GM18498 (cell line): ENCODE results near the gene CACNA1A.
"Not testable (repeated sequence)": the region's sequence is repeated elsewhere in the genome, so short reads cannot be mapped to it uniquely, and the experiment has no call there.

Experiments
- ATAC-seq: cut with Tn5 transposase; IDR thresholded peaks from one replicate; pipeline ENCODE4 v1.9.1; 2021; ENCODE audit warnings: mild to moderate bottlenecking, moderate library complexity; ENCODE audit not compliant: unreplicated experiment

The CACNA1A gene

DNA sequence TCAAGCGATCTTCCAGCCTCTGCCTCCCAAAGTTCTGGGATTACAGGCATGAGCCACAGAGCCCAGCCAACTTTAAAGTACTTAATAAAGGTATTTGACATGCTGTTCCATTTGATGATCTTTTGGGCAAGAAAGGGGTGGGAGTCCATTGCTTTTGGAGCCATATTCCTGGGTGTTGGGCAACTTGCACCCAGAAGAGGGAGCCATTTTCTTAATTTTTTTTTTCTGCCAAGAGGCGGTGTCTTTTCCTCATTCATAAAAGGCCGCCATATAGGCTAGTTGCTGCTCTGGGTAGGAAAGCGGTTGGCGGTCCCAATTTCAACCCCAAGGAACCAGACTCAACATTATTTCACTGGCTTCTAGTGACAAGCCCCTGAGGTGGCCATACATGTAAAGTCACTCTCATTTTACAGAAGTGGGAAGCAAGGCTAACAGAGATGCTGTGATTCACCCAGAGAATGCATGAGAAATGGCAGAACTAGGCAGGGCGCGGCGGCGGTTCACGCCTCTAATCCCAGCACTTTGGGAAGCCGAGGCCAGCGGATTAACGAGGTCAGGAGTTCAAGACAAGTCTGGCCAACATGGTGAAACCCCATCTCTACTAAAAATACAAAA, 139.6 kb downstream of the CACNA1A start:
- ATAC-seq = no peak

DNA sequence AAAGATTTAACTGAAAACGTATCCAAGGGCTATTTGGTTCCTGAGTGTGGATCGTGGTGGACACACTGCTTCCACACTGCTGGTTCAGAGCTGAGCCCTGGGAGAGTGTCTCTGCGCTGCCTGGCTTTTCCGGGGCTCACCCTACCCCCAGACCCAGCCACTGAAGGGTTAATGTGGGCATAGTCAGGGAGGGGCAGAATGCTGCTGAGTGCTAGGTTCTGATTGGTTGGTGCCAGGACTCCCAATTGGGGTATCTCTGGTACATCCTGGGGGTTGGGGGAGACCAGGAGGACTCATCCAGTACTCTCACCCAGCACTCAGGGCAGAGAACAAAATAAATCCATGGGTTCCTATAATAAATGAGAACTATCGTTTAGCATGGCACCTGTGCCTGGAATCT, 142.3 kb downstream of the CACNA1A start:
- no peak for ATAC-seq

DNA sequence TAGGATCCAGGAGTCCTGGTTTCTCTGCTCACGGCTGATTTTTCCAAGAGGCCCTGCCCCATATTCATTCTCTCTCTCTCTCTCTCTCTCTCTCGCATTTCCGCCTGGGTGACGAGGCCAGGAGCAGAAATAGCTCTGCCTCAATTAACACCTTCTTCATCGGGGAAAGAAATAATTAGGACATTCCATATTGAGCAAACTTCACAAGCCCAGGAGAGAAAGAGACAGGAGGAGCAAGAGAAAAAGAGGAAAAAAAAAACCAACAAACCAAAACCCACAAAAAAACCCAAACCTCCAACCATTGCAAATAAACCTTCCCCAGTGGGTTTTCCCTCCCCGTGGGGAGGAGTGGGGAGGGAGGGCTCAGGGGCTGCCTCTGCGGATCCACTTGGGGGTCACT, 143.0 kb downstream of the CACNA1A start:
- no peak for ATAC-seq

DNA sequence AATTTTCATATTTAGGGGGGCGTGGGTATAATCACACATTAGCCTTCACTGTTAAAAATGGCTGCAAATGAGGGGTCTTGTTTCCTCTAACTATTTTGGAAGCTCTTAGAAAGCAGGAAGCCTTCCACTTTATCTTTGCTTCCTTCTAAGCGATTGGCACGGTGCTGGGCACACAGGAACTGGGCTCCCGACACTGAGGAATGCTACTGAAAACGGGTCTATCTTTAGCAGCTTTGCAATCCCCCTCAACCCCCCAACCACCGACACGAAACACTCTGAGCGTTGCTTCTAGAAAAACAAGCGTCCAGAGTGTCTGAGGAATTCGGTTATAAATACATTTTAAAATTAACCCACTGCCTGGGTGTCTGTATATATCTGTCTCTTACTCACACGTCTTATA, 143.6 kb downstream of the CACNA1A start:
- no peak for ATAC-seq

DNA sequence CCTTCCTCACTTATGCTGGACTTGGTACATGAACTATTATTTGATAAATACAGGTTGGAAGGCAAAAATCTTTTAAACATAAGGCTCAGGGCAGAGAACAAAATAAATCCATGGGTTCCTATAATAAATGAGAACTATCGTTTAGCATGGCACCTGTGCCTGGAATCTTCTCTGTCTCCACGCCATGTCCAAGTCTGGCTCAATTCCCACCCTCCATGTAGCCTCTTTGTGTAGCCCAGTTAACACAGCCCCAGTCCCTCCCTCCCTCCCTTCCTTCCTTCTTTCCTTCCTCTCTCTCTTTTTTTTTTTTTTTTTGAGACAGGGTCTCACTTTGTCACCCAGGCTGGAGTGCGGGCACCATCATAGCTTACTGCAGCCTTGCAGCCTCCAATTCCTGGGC, 144.6 kb downstream of the CACNA1A start:
- not testable (repeated sequence) for ATAC-seq

DNA sequence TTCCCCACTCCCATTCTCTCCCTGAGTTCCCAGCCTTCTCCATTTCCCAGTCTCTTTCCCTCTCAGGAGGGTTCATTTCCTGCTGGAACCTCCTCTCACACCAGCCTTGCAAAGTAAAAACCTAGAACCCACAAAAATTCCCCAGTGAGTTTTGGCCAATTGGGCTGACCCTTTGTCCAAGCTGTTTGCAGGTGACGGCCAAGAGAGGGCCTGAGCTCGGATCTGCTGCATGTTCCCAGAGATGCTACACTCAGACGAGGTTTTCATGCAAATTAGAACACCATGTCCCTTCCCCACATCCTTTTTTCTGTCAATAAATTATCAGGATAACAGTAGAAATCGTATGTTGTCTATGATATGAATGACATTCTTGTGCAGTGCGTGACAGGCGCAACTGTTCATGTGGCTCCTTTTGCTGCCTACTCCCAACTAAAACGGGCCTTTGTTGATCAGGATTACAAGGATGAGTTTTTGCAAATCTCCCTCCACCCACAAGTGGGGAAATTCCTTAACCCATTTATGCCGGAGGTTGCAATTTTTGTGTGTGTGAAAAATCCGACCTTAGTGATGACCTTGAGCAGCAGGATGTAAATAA, 149.5 kb downstream of the CACNA1A start:
- ATAC-seq = no peak

DNA sequence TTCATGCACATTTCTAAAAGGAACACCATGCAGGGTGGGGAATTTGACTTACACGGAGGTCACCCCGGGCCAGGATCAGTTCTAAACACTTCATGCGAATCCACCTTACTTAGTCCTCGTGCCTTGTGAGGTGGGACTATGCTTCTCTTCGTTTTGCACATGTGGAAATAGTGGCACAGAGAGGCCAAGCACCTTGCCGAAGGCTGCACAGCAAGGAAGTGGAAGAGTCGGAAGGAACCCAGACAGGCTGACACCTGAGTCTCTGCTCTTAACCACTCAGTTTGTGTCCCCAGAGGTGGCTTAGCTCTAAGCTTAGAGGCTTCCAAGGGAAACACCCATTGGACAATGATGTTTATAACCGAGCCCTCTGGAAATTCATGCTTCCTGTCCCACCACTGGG, 150.1 kb downstream of the CACNA1A start:
- ATAC-seq = no peak

DNA sequence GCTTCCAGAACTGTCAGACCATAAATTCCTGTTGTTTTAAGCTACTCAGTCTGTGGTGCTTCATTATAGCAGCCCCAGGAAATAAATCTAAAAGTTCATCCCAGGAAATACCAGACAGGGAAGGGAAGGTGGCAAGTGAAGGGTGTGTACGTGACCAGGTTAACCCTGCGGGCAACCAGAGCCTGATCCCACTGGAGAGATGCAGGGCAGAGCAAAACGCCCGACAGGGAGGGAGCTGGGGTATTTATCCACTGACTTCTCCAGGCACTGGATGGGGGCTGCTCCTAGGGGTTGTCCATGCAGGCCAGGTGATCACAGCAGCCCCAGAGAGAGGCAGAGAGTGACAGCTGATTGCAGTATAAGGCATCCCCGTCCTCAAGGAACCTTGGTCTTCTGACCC, 150.9 kb downstream of the CACNA1A start:
- no peak for ATAC-seq

DNA sequence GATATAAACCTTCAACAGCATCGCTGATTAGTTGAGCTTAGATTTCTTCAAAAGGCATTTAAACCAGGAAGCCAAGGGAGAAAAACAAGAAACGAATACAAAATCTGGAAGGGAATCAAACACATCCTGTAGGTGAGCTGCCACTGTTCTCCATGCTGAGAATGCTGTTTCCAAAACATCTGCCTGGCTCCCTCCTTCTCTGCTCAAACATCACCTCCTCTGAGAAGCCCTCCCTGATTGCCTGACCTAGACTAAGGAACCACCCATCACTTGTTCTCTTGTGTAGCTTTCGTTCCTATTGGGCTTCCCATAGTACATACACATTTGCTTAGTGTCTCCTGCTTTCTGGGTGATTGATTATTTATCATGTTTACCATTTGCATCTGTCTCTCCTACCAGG, 152.7 kb downstream of the CACNA1A start:
- no peak for ATAC-seq

DNA sequence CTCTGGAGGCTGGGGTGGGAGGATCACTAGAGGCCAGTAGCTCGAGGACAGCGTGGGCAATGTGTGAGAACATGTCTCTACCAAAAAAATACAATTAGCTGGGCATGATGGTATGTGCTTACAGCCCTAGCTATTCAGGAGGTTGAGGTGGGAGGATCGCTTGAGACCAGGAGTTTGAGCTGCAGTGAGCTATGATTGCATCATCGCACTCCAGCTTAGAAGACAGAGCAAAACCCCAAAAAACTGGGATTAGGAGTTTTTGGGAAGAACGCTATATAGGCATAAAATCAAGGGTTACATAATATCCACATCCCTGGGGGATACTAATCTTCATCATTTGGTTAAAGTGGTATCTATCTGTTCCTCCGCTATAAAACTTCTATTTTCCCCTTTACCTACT, 155.5 kb downstream of the CACNA1A start:
- no peak for ATAC-seq

DNA sequence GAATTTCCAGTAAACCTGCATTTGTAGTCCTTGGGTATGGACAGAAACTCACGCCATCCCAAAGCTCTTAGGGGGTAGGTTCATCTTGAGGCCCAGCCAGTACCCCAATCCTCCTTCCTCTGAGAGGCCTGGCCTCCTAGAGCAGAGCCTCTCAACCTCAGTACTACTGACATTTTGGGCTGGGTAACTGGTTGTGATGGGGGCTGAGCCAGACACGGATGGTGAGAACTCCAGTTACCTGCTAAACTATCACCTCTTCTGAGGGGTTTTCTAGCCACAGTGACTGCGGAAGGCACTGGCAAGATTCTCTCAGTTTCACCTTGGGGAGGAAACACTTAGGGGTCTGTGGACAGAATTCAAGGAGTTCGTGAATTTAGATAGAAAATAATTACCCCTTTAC, 156.2 kb downstream of the CACNA1A start:
- ATAC-seq = no peak

DNA sequence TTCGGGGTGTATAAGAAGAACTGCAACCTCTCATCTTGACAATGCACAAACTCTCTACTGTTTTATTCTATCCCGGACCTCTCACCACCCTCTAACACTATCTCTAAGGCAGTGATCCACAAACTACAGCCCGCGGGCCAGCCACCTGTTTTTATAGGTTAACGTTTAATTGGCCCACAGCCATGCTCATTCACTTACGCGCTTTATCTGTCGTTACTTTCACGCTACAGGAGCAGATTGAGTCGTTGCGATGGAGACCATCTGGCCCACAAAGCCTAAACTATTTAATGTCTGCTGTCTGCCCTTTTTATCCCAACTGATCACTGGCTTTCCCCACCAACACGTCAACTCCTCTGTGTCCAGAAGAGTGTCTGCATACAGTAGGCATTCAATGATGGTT, 158.9 kb downstream of the CACNA1A start:
- ATAC-seq = no peak

DNA sequence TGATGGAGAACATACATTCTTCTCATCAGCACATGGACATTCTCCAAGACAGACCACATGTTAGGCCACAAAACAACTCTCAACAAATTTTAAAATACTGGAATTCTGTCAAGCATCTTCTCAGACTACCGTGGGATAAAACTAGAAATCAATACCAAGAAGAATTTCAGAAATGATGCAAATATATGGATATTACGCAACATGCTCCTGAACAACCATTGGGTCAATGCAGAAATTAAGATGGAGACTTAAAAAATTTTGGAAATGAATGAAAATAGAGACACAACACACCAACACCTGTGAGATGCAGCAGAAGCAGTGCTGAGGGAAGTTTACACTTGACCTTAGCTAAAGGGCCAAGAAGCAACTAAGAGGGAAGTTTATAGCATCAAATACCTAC, 162.8 kb downstream of the CACNA1A start:
- no peak for ATAC-seq

DNA sequence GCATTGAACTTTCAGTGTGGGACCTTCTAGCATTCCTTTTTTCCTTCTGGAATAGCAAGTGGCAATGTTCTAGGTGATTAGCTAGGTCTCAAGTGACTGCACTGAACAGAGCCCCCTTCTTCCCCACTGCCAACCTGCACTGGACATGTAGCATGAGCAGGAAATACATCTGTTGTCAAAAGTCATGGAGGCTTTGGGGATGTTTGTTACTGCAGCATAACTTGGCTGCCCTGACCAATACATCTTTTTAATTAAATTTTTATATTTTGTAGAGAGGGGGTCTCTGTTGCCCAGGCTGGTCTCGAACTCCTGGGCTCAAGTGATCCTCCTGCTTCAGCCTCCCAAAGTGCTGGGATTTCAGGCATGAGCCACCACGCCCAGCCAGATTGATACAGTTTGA, 163.6 kb downstream of the CACNA1A start:
- no peak for ATAC-seq

DNA sequence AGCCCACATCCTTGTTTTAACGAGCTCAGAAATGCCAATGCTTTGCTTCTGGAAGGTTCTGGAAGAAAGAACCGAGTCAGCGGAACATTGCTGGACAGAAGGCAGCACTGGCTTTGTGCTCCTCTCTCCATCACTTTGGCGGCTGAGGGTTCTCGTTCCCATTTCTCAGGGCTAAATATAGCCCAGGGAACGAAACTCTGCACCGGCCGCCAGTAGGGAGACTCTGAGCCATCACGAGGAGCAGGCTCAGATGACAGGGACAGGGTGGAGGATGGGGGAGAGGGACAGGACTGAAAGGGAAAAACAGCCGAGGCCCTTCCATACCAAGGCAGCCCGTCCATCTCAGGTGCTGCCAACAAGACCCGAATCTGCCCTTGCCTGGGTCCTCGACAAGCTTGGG, 166.4 kb downstream of the CACNA1A start:
- ATAC-seq = no peak

DNA sequence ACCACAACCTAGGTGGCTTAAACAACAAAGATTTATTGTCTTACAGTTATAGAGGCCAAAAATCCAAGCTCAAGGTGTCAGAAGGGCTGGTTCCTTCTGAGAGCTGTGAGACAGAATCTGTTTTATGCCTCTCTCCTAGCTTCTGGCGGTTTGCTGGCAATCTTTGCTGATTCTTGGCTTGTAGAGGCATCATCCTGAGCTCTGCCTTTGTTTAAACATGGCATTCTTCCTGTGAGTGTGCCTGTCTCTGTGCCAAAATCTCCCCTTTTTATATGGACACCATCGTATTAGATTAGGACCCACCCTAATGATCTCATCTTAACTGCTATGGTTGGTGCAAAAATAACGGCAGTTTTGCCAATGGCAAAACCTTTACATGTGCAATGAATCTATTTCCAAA, 169.1 kb downstream of the CACNA1A start:
- ATAC-seq = no peak

DNA sequence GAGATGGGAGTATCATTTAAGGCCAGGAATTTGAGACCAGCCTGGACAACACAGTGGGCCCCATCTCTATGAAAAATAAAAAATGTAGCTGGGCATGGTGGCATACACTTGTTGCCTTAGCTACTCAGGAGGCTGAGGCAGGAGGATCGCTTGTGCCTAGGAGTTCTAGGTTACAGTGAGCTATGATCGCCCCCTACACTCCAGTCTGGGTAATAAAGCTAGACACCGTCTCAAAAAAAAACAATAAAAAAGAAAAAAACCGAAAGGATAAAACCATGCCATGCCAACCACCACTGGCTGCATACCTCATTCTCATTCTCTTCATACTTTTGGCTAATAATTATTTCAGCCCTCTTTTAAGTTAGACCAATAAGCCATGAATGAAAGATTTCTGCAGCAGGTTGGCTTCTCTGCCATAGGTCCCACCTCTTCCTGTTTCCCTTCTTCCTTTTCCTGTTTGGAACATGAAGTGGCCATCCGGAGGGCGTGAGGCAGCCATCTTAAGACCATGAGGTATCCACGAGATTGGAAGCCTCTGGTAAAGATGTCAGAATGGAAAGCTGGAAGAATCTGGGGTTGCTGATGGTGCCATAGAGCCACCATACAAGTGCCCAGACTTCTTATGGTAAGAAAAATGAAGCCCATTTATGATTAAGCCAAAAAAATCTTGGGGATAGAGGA, 171.3 kb downstream of the CACNA1A start:
- ATAC-seq = no peak

DNA sequence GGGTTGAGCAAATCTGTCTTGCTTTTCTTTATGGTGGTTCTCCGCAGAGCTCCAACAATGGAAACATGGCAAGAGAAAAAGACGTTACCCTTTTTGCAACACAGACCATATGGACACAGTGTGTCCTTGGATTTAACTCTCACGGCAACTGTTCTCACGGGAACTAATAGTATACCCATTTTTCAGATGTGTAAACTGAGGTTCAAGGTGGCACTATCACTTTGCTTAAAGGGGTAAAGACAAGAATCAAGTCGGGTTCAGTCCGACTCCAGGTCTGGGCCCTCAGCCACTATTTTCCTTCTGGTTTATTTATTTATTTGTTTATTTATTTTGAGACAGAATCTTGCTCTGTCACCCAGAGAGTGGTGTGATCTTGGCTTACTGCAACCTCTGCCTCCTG, 176.0 kb downstream of the CACNA1A start:
- no peak for ATAC-seq

DNA sequence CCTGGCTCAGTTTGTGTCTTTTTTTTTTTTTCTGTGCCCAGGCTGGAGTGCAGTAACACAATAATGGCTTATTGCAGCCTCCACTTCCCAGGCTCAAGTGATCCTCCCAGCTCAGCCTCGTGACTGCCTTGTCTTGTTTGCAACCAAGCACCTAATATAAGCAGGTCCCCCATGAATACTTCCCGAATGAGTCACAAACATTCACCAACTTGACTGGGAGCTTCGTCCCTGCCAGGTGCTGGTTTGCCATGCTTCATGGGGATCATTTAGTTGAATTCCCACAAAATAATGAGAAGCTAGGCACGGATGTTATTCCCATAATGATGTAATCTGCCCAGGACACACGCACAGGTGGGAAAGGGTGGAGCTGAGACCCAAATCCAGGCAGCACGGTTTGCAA, 176.5 kb downstream of the CACNA1A start:
- ATAC-seq = no peak

DNA sequence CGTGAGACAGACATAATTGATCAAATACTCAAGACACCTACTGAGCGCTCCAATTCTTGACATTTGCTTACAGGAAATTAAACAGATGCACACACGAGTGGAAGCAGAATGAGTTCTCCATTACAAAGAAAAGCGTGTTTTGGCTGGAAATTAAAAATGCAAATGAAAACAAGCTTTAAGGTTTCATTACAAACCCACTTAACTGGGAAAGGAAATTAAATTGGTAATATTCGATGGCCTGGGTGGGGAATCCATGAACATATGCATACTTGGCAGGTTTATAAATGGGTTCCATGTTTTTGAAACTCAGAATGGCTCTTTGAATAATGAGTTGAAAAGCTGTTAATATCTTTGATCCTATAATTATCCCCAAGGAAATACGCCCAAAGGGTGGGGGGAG, 178.0 kb downstream of the CACNA1A start:
- ATAC-seq = no peak

DNA sequence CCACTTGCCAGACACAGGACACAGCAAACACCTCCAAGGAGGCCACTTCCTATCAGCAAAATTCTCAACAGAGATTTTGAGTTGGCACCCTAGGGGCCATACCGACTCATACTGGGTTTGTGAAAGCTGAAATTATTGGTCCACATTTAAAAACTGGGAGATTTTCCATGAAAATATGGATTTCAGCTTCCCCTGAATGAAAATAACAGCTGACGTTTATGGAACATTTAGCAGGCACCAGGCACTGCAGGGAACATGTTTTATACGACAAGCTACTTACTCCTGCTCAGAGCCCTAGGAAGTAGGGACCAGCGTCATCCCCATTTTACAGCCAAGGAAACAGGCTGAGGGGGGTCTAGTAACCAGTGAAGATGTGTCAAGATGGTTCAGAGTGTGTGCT, 186.8 kb downstream of the CACNA1A start:
- ATAC-seq = no peak

DNA sequence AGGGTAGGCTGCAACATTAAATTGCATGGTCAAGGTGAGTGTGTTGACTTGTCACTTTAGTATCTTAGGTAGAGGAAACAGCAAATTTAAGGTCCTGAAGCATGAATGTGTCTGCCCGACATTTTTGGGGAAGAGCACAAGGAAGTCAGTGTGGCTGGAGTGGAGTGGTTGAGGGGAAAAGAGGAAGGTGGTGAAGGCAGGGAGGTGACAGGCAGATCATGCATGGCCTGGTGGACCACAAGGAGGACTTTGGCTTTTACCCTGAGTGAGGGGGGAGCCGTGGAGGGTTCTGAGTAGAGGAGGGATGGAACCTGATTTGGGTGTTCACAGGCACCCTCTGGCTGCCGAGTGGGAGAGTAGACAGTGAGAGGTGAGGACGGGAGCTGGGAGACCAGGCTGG, 188.1 kb downstream of the CACNA1A start:
- ATAC-seq = no peak

DNA sequence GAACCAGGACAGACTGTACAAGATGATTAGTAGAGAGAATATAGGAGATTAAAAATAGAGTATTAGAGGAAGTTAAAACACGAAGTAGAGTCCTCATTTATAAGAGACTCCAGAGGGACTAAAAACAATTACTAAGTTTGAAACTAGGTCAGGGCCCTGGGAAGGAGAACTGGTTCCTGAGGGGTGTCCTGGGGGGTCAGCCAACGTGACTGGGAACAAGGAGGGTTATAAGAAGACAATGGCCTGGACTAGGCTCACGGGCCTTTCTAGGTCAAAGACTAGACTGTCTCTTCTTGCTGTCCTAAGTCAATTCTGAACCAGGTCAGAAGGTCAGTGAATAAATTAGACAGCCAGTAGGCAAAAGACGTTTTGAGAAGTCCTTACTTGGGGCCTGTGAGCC, 190.8 kb downstream of the CACNA1A start:
- ATAC-seq = no peak
